HepG2 (cell line): ENCODE results near the gene DIABLO. TPM values are rescaled to one million over a fixed set of nuclear protein-coding genes. Genes with fewer than 3 reads are reported as not detected.
"Not testable (repeated sequence)": the region's sequence is repeated elsewhere in the genome, so short reads cannot be mapped to it uniquely, and the experiment has no call there.

Source experiments
- ATAC-seq: fragments of 200-7000 bp; cut with Tn5 transposase; 3 replicates; pipeline ENCODE4 v1.9.1; 2020; ENCODE audit warnings: mild to moderate bottlenecking, moderate library complexity
- BruUV-seq: library from RNA; stranded (reverse); fragments of 400-500 nt; replicated peaks from 2 replicates; lab custom pipeline; 2021; lab: Mats Ljungman, UMichigan
- CTCF ChIA-PET: fragments of 300-600 bp; formaldehyde crosslinking; extraction: SDS; loops from one replicate; lab custom pipeline; 2021; ENCODE audit warnings: low total read pairs, inconsistent platforms, low intra/inter-chr PET ratio; lab: Yijun Ruan, JAX
- POLR2A ChIA-PET: fragments of 350-600 bp; sonication (Branson Sonifier 250); formaldehyde crosslinking; loops from one replicate; lab custom pipeline; 2020; ENCODE audit warnings: antibody characterized with exemption, inconsistent platforms; lab: Yijun Ruan, JAX
- DNase-seq: peaks from one replicate; pipeline ENCODE4 v3.0.0-alpha.2; 2015; ENCODE audit warnings: low spot score
- FAIRE-seq: peaks from 3 replicates; lab custom pipeline; 2011; peaks lifted over from hg19 to GRCh38; lab: Jason Lieb, UNC
- H2AFZ ChIP-seq: one replicate; pipeline ENCODE4 v1.6.1; 2011; ENCODE audit warnings: low read length, inconsistent platforms
- H3K27ac ChIP-seq: fragments of 300-600 bp; 3 replicates; pipeline ENCODE4 v1.8.0; 2011; ENCODE audit warnings: mixed run types, mild to moderate bottlenecking, mixed read lengths, low read length, inconsistent platforms; ENCODE audit not compliant: insufficient read depth; ENCODE audit errors: extremely low read length
- H3K27me3 ChIP-seq, 2 experiments: fragments of 200-600 bp in 1 of 2; 2 replicates in 1 of 2; 3 replicates in 1 of 2; pipeline versions ENCODE4 v1.6.0 to v1.8.0; 2011; ENCODE audit warnings: low read length in 2 of 2, mild to moderate bottlenecking in 2 of 2, moderate library complexity in 2 of 2, inconsistent platforms in 1 of 2; ENCODE audit not compliant: insufficient read depth in 2 of 2, control insufficient read depth in 1 of 2
- H3K36me3 ChIP-seq, 2 experiments: fragments of 200-600 bp in 1 of 2; replicated peaks in 1 of 2; 2 replicates in 1 of 2; 3 replicates in 1 of 2; pipeline versions ENCODE4 v1.5.1 to v1.8.0; 2011; ENCODE audit warnings: low read length in 2 of 2, inconsistent platforms in 1 of 2; ENCODE audit not compliant: insufficient read depth in 2 of 2, control insufficient read depth in 1 of 2
- H3K4me1 ChIP-seq: 2 replicates; pipeline ENCODE4 v1.5.1; 2012; ENCODE audit warnings: low read length, inconsistent platforms; ENCODE audit not compliant: insufficient read depth
- H3K4me2 ChIP-seq: 2 replicates; pipeline ENCODE4 v1.6.0; 2011; ENCODE audit warnings: low read depth, low read length, inconsistent platforms
- H3K4me3 ChIP-seq, 3 experiments: fragments of 200-600 bp in 1 of 3; sonication (generic), shearing (Covaris generic) in 1 of 3; replicated peaks in 1 of 3; 2 replicates each; pipeline ENCODE4 v1.5.1; 2011 to 2016; ENCODE audit warnings: low read length in 3 of 3, inconsistent platforms in 2 of 3, low read depth in 2 of 3, mild to moderate bottlenecking in 2 of 3, control low read depth in 1 of 3, mixed read lengths in 1 of 3; ENCODE audit not compliant: insufficient read depth in 1 of 3
- H3K79me2 ChIP-seq: one replicate; pipeline ENCODE4 v1.6.1; 2011; ENCODE audit warnings: low read length, inconsistent platforms; ENCODE audit not compliant: insufficient read depth
- H3K9ac ChIP-seq: 2 replicates; pipeline ENCODE4 v1.6.0; 2011; ENCODE audit warnings: mild to moderate bottlenecking, low read depth, low read length, inconsistent platforms; ENCODE audit not compliant: insufficient read depth
- H3K9me3 ChIP-seq: 2 replicates; pipeline ENCODE4 v1.5.1; 2012; ENCODE audit warnings: mild to moderate bottlenecking, low read length
- H4K20me1 ChIP-seq: 2 replicates; pipeline ENCODE4 v1.6.0; 2011; ENCODE audit warnings: inconsistent platforms, mild to moderate bottlenecking, low read length, moderate library complexity; ENCODE audit not compliant: insufficient read depth
- ARID2 ChIP-seq: sonication (generic); formaldehyde crosslinking; IDR thresholded peaks from 2 replicates; pipeline ENCODE4 v1.8.1; 2022; ENCODE audit warnings: mild to moderate bottlenecking, missing genetic modification reagents, borderline replicate concordance
- DR1 ChIP-seq: sonication (generic); formaldehyde crosslinking; IDR thresholded peaks from 2 replicates; pipeline ENCODE4 v1.8.0; 2021; ENCODE audit warnings: mild to moderate bottlenecking, missing genetic modification reagents, inconsistent platforms
- GLI4 ChIP-seq: sonication (generic); formaldehyde crosslinking; IDR thresholded peaks from 2 replicates; pipeline ENCODE4 v1.5.1; 2020; ENCODE audit warnings: missing genetic modification reagents, mild to moderate bottlenecking, moderate library complexity, borderline replicate concordance
- HES4 ChIP-seq: sonication (generic); formaldehyde crosslinking; IDR thresholded peaks from 2 replicates; pipeline ENCODE4 v1.9.0; 2021; ENCODE audit warnings: mild to moderate bottlenecking, missing genetic modification reagents, borderline replicate concordance
- ISL2 ChIP-seq: sonication (generic); formaldehyde crosslinking; IDR thresholded peaks from 2 replicates; pipeline ENCODE4 v1.5.0; 2020; ENCODE audit warnings: missing genetic modification reagents
- JUND ChIP-seq: sonication (generic); formaldehyde crosslinking; IDR thresholded peaks from 2 replicates; pipeline ENCODE4 v1.8.0; 2022; ENCODE audit warnings: mild to moderate bottlenecking, missing genetic modification reagents
- MTF1 ChIP-seq: sonication (generic); formaldehyde crosslinking; IDR thresholded peaks from 2 replicates; pipeline ENCODE4 v1.5.0; 2020; ENCODE audit warnings: missing genetic modification reagents
- THAP11 ChIP-seq: IDR thresholded peaks from 2 replicates; pipeline ENCODE4 v1.6.1; 2016; ENCODE audit warnings: missing biosample characterization, missing genetic modification reagents
- ZNF432 ChIP-seq: sonication (generic); formaldehyde crosslinking; IDR thresholded peaks from 2 replicates; pipeline ENCODE4 v1.5.0; 2020; ENCODE audit warnings: missing genetic modification reagents, mild to moderate bottlenecking, borderline replicate concordance
- ZNF451 ChIP-seq: sonication (generic); formaldehyde crosslinking; IDR thresholded peaks from 2 replicates; pipeline ENCODE4 v1.5.0; 2020; ENCODE audit warnings: mild to moderate bottlenecking, missing genetic modification reagents
- WGBS: methylation state at CpG from one replicate; pipeline ENCODE4 v1.1.6; 2017; ENCODE audit warnings: low lambda C conversion rate; 5-methylcytosine and 5-hydroxymethylcytosine counted together
- in situ Hi-C: cut with HindIII; loops from 2 replicates; pipeline ENCODE4 v1.10.0; 2017; ENCODE audit warnings: low pct_unique_long_range_greater_than_20kb; ENCODE audit not compliant: extremely low pct_ligation_motif_present
- intact Hi-C: fragments of 100-400 bp; cut with micrococcal nuclease; formaldehyde crosslinking; loops from one replicate; pipeline ENCODE4 v1.10.0; 2022; ENCODE audit not compliant: unreplicated experiment
- polyA plus RNA-seq, 8 experiments: library from polyadenylated mRNA; depleted of rRNA in 3 of 8; stranded (reverse) in 7 of 8; unstranded in 1 of 8; fragments of >200 nt; fragmentation: Illumina TruSeq in 4 of 8; extraction: Trizol in 4 of 8; gene quantifications; 2 replicates each; pipeline versions ENCODE4 v1.2.1 to v1.2.3, GENCODE V29; 2011 to 2016; ENCODE audit warnings: low read depth in 4 of 8, missing spikeins in 1 of 8, mixed read lengths in 1 of 8; ENCODE audit not compliant: insufficient read depth in 1 of 8
- total RNA-seq, 5 experiments: library from RNA; depleted of rRNA; stranded (reverse); fragments of >200 nt; fragmentation: Illumina TruSeq; extraction: Trizol; gene quantifications; 2 replicates each; pipeline ENCODE4 v1.2.3, GENCODE V29; 2016; ENCODE audit warnings: low read depth in 1 of 5
- TF ChIP-seq, protein P1 (sequence below): fragments of 450-650 bp; IDR thresholded peaks from 2 replicates; pipeline ENCODE4 v1.6.1; 2017
- TF ChIP-seq, protein P2 (sequence below): sonication (generic); formaldehyde crosslinking; conservative IDR thresholded peaks from 2 replicates; pipeline ENCODE4 v1.4.0; 2020; ENCODE audit warnings: mild to moderate bottlenecking, missing genetic modification reagents, moderate library complexity

DIABLO gene
- total and polyA plus RNA-seq, 2 of the 13 experiments (the other 11 are each of a cell fraction or from before 2014, with no cell fraction given), result 20.7 to 70.9 TPM

DNA sequence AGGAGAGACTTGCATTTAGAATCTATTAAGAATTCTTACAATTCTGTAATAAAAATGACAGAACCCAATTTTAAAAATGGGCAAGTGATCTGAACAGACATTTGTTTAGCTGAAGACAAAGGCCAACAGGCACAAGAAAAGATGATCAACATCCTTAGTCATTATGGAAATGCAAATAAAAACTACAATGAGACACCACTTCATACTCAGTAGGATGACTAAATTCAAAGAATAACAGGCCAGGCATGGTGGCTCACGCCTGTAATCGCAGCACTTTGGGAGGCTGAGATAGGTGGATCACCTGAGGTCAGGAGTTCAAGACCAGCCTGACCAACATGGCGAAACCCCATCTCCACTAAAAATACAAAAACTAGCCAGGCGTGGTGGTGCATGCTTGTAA is 32.6 kb upstream of the DIABLO start:
- peaks cover 8 to 40% of the 10 kb centered on the region in 2 experiments for H3K36me3 ChIP-seq
- FAIRE-seq, DNase-seq: not testable (repeated sequence)

DNA sequence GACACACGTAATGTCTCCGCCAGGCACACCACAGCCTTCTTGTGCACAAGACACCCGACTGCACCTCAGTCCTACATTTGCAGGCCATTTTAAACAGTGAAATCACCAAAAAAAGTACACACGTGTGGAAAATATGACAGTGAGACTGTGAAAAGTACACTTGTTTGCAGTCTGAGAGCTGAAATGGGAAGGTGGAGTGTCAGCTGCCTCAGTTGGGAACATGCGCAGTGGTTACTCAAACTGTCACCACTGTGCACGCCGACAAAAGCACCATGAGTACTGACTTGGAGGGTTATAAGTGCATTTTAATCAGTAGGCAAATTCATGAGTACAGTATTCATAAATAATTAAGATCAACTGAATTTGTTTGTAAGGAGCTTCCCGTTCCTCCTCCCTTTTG is 24.7 kb upstream of the DIABLO start:
- CTCF ChIA-PET, result no interaction called here
- no peak overlapping the region for H3K27ac ChIP-seq
- peaks cover 2 to 29% of the 10 kb centered on the region in 2 experiments; a peak in 3 of 5 replicates for H3K36me3 ChIP-seq
- TF ChIP-seq ZNF451 (CRISPR knock-in tag) (no peak), GLI4 (no peak), ISL2 (CRISPR knock-in tag) (no peak), HES4 (CRISPR knock-in tag) (no peak), DR1 (no peak), THAP11 (no peak), MTF1 (no peak), ZNF432 (CRISPR knock-in tag) (no peak), JUND (no peak), ARID2 (CRISPR knock-in tag) (no peak)
- TF ChIP-seq, protein P1, sequence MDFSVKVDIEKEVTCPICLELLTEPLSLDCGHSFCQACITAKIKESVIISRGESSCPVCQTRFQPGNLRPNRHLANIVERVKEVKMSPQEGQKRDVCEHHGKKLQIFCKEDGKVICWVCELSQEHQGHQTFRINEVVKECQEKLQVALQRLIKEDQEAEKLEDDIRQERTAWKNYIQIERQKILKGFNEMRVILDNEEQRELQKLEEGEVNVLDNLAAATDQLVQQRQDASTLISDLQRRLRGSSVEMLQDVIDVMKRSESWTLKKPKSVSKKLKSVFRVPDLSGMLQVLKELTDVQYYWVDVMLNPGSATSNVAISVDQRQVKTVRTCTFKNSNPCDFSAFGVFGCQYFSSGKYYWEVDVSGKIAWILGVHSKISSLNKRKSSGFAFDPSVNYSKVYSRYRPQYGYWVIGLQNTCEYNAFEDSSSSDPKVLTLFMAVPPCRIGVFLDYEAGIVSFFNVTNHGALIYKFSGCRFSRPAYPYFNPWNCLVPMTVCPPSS, result no peak
- TF ChIP-seq, protein P2, sequence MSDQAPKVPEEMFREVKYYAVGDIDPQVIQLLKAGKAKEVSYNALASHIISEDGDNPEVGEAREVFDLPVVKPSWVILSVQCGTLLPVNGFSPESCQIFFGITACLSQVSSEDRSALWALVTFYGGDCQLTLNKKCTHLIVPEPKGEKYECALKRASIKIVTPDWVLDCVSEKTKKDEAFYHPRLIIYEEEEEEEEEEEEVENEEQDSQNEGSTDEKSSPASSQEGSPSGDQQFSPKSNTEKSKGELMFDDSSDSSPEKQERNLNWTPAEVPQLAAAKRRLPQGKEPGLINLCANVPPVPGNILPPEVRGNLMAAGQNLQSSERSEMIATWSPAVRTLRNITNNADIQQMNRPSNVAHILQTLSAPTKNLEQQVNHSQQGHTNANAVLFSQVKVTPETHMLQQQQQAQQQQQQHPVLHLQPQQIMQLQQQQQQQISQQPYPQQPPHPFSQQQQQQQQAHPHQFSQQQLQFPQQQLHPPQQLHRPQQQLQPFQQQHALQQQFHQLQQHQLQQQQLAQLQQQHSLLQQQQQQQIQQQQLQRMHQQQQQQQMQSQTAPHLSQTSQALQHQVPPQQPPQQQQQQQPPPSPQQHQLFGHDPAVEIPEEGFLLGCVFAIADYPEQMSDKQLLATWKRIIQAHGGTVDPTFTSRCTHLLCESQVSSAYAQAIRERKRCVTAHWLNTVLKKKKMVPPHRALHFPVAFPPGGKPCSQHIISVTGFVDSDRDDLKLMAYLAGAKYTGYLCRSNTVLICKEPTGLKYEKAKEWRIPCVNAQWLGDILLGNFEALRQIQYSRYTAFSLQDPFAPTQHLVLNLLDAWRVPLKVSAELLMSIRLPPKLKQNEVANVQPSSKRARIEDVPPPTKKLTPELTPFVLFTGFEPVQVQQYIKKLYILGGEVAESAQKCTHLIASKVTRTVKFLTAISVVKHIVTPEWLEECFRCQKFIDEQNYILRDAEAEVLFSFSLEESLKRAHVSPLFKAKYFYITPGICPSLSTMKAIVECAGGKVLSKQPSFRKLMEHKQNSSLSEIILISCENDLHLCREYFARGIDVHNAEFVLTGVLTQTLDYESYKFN (CRISPR knock-in tag), result no peak
- H3K4me2 ChIP-seq, result no peak overlapping the region
- H3K79me2 ChIP-seq, result no peaks in the 10 kb centered on the region
- DNase-seq (no peak), ATAC-seq (no peak), FAIRE-seq (no peak)
- H3K9ac ChIP-seq, result no peak overlapping the region
- H3K27me3 ChIP-seq, result no peaks in the 10 kb centered on the region
- no peaks in the 10 kb centered on the region for H3K9me3 ChIP-seq
- H3K4me3 ChIP-seq, result no peak overlapping the region
- H3K4me1 ChIP-seq, result no peaks in the 10 kb centered on the region
- POLR2A ChIA-PET, result no interaction called here
- H2AFZ ChIP-seq, result no peak overlapping the region
- no TSS peak for BruUV-seq
- 96% methylated on average over 8 of the region's 8 CpGs for WGBS
- in situ Hi-C loops (no loop called here), intact Hi-C loops (no loop called here)
- no peaks in the 10 kb centered on the region for H4K20me1 ChIP-seq

More for the DNA sequence above, 32.6 kb upstream of the DIABLO start:
- H3K9ac ChIP-seq, H3K27me3 ChIP-seq, H4K20me1 ChIP-seq, CTCF ChIA-PET, H3K9me3 ChIP-seq, ATAC-seq, H3K4me2 ChIP-seq, H3K4me3 ChIP-seq, BruUV-seq, intact Hi-C loops, POLR2A ChIA-PET, H3K4me1 ChIP-seq, H2AFZ ChIP-seq, H3K27ac ChIP-seq, H3K79me2 ChIP-seq, in situ Hi-C loops: not testable (repeated sequence)
- 91% methylated on average over 4 of the region's 4 CpGs for WGBS
